Kidney epithelial cell (primary cell): ENCODE results near the gene FRY. TPM values are rescaled to one million over a fixed set of nuclear protein-coding genes. Genes with fewer than 3 reads are reported as not detected.

ENCODE experiments used
- DNase-seq: peaks from one replicate; pipeline ENCODE4 v3.0.0-alpha.2; 2010; ENCODE audit warnings: low read depth
- H3K27me3 ChIP-seq: 2 replicates; pipeline ENCODE4 v1.6.0; 2011; ENCODE audit warnings: low read length; ENCODE audit not compliant: control insufficient read depth, insufficient read depth
- H3K36me3 ChIP-seq: 2 replicates; pipeline ENCODE4 v1.5.1; 2011; ENCODE audit warnings: low read length; ENCODE audit not compliant: control insufficient read depth, insufficient read depth
- H3K4me3 ChIP-seq: 2 replicates; pipeline ENCODE4 v1.5.1; 2011; ENCODE audit warnings: low read depth, mild to moderate bottlenecking, control low read depth, low read length
- CTCF ChIP-seq: IDR thresholded peaks from 2 replicates; pipeline ENCODE4 v1.5.1; 2011; ENCODE audit warnings: mild to moderate bottlenecking, moderate library complexity, low read length, control low read depth, inconsistent platforms; ENCODE audit not compliant: insufficient read depth, poor library complexity, severe bottlenecking
- total RNA-seq: library from RNA; depleted of rRNA; stranded (reverse); fragments of >200 nt; gene quantifications from 2 replicates; pipeline ENCODE4 v1.2.3, GENCODE V29; 2015

FRY gene
- total RNA-seq, 1 donor from 2014 or later, result 6.7 TPM

GRCh38 chr13:32035716-32036115 lies 4.1 kb downstream of the FRY start:
- no peak for DNase-seq
- TF ChIP-seq CTCF, result no peak

DNA sequence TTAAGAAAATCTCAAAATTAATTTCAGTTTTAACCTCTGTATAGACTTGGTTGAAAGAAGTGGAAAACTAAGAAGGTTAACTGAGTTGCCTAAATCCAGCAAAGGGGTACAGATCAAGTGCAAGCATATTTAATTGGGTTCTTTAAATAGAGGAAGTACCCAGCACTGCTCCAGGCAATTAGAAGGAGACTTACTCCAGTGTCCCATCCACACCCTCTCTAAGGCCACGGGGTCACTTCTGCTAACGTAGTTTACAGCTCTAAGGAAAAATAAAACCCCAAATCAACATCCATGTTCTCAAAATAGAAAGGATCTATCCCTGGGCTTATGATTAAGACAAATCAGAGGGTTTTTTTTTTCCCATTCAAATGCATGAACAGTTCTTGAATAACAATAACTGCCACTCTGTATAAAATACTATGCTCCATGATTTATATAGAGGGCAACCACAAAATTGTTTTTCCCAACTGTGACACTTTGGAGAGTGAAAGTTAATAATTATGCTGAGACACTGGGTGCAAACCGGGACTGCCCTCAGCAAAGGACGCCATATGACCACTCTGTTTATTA lies 4.6 kb downstream of the FRY start:
- Histone ChIP-seq H3K27me3 (no peaks in the 10 kb centered on the region), H3K4me3 (no peak overlapping the region), H3K36me3 (no peaks in the 10 kb centered on the region)
- TF ChIP-seq CTCF, result no peak
- DNase-seq, result no peak

More at GRCh38 chr13:32035716-32036115, 4.1 kb downstream of the FRY start:
- H3K27me3 ChIP-seq, result no peaks in the 10 kb centered on the region
- H3K4me3 ChIP-seq, result no peak overlapping the region
- no peaks in the 10 kb centered on the region for H3K36me3 ChIP-seq

DNA sequence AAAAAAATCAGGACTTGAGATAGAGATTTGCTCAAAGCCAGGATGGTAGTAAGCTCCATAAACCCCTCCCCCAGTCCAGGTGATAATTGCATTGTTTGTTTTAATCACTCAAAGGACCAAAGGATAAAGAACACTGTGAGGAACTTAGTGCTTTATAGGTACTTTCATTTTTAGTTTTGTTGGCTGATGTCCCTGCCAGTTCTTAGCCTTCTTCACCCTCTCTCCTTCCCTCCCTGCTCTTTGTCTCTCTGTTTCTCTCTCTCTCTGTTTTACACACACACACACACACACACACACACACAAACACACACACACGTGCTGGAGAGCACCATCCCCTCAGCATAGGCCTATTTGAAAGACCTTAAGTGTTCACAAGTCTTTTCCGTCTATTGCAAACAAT lies 5.2 kb downstream of the FRY start:
- DNase-seq, result no peak
- no peaks in the 10 kb centered on the region for H3K27me3 ChIP-seq
- no peaks in the 10 kb centered on the region for H3K36me3 ChIP-seq

GRCh38 chr13:32037471-32037870 lies 5.9 kb downstream of the FRY start:
- no peaks in the 10 kb centered on the region for H3K27me3 ChIP-seq
- no peak for TF ChIP-seq CTCF
- H3K4me3 ChIP-seq, result no peak overlapping the region
- no peaks in the 10 kb centered on the region for H3K36me3 ChIP-seq
- no peak for DNase-seq

More for the DNA sequence above, 5.2 kb downstream of the FRY start:
- no peak for TF ChIP-seq CTCF
- no peak overlapping the region for H3K4me3 ChIP-seq

- Histone ChIP-seq H3K36me3 (no peaks in the 10 kb centered on the region), H3K27me3 (no peaks in the 10 kb centered on the region), H3K4me3 (no peak overlapping the region)
- no peak for TF ChIP-seq CTCF
- DNase-seq, result no peak
Measured at GRCh38 chr13:32038343-32038742, 6.8 kb downstream of the FRY start.

DNA sequence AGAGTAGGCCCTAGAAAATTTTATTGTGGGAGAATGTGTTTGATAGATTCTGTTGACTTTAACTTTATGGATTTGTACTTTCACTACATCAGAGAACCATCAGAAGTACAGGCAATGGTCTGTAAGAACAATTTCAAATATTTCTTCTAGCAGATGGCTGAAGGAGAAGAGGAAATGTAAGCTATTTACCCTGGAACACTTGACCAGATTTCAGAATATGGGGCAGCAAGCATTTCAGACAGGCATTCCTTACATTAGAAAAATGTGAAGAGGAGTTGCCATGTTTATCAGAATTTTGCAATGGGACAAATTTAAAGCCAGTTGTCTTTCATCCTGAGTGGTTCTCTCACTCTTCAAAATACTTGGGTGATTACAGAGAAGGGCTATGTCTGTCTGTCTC lies 7.5 kb downstream of the FRY start:
- Histone ChIP-seq H3K4me3 (no peak overlapping the region), H3K27me3 (no peaks in the 10 kb centered on the region), H3K36me3 (no peaks in the 10 kb centered on the region)
- no peak for DNase-seq
- no peak for TF ChIP-seq CTCF
